Activated CD4-positive, alpha-beta T cell treated with anti-CD3 and anti-CD28 coated beads for 36 hours (primary cell): ENCODE data around the gene ACSF2. TPM values are rescaled to one million over a fixed set of nuclear protein-coding genes. Genes with fewer than 3 reads are reported as not detected.
"Not testable (repeated sequence)": the region's sequence is repeated elsewhere in the genome, so short reads cannot be mapped to it uniquely, and the experiment has no call there.

Experiments
- ATAC-seq: fragments of 200-7000 bp; cut with Tn5 transposase; one replicate; pipeline ENCODE4 v1.10.0; 2021; ENCODE audit warnings: mild to moderate bottlenecking, moderate library complexity
- CTCF ChIA-PET: fragments of 350-600 bp; sonication (Branson Sonifier 250); formaldehyde crosslinking; loops from one replicate; lab custom pipeline; 2021; ENCODE audit warnings: antibody characterized with exemption; lab: Charles Lee
- POLR2A ChIA-PET: fragments of 350-600 bp; sonication (Branson Sonifier 250); formaldehyde crosslinking; loops from one replicate; lab custom pipeline; 2021; ENCODE audit warnings: antibody characterized with exemption, inconsistent platforms; lab: Charles Lee
- DNase-seq: peaks from one replicate; pipeline ENCODE4 v3.0.0-alpha.2; 2020
- H3K27ac Mint-ChIP-seq: one replicate; pipeline ENCODE4 v1.8.0; 2021; ENCODE audit warnings: mixed read lengths
- H3K27me3 Mint-ChIP-seq: one replicate; pipeline ENCODE4 v1.8.0; 2021; ENCODE audit warnings: mixed read lengths
- H3K36me3 Mint-ChIP-seq: one replicate; pipeline ENCODE4 v1.8.0; 2021; ENCODE audit warnings: low read depth, mixed read lengths
- H3K4me1 Mint-ChIP-seq: one replicate; pipeline ENCODE4 v1.8.0; 2021; ENCODE audit warnings: mixed read lengths
- H3K4me3 Mint-ChIP-seq: one replicate; pipeline ENCODE4 v1.8.0; 2021; ENCODE audit warnings: mild to moderate bottlenecking, moderate library complexity, mixed read lengths
- H3K9me3 Mint-ChIP-seq: one replicate; pipeline ENCODE4 v1.8.0; 2021; ENCODE audit warnings: low read depth, mixed read lengths
- intact Hi-C, 2 experiments: fragments of 100-400 bp; cut with DNase I in 1 of 2; cut with micrococcal nuclease in 1 of 2; formaldehyde crosslinking; loops; one replicate each; pipeline versions ENCODE4 v1.14.2 to v1.15.1; 2022 to 2024; cut with DNase I, micrococcal nuclease
- total RNA-seq, 2 experiments: library from RNA; stranded (reverse); gene quantifications; one replicate each; pipeline ENCODE4 v1.2.3, GENCODE V29; 2021

Gene ACSF2
- total RNA-seq, 2 experiments from 2014 or later: 15.0 to 15.7 TPM

DNA sequence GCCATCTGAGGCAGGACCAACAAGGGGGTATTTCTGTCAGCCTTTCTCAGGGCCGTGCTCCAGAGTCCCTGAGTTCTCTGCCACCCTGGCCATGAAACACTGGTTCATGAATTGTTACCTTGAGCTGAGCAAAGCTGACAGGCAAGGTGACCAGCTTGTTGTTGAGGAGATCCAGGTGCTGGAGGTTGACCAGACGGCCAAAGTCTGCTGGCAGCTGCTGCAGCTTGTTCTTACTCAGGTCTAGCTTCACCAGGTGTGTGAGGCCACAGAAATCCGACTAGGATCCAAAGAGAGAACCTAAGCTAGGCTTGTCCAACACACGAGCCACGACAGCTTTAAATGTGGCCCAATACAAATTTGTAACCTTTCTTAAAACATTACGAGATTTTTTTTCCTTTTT is 33.4 kb upstream of the ACSF2 start:
- CTCF ChIA-PET: interaction anchor here (0.6 to 1.5 kb wide), 3 partner anchors 30 to 1451 kb away, joined by 3 to 6 read pairs (median 5); no protein-coding TSS in a partner anchor
- no peak overlapping the region for H3K27ac Mint-ChIP-seq
- POLR2A ChIA-PET: interaction anchor here (0.7 to 0.9 kb wide), 2 partner anchors 19 to 150 kb away, joined by 3 to 4 read pairs; no protein-coding TSS in a partner anchor
- H3K36me3 Mint-ChIP-seq: peaks cover 61% of the 10 kb centered on the region
- intact Hi-C loops: no loop called here
- DNase-seq (no peak), ATAC-seq (no peak)
- H3K4me1 Mint-ChIP-seq: peaks cover 30% of the 10 kb centered on the region
- no peaks in the 10 kb centered on the region for H3K27me3 Mint-ChIP-seq
- no peaks in the 10 kb centered on the region for H3K9me3 Mint-ChIP-seq
- no peak overlapping the region for H3K4me3 Mint-ChIP-seq

DNA sequence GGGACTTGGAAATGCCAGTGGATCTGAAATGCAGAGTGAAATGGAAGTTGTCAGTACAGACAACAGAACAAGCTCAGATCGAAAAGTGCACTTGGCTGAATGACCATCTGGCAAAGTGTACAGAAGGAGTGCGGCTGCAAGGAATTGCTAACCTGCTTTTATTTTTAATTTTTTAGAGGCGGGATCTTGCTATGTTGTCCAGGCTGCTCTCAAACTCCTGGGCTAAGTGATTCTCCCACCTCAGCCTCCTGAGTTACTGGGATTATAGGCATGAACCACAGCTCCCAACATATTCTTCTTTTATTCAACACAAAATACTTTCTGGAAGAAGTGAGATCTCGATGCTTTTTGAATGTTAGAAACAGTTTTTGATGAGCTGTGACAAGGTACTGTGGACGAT is 32.3 kb upstream of the ACSF2 start:
- ChIA-PET CTCF (interaction anchor here (0.9 to 1.5 kb wide), 2 partner anchors 14 to 31 kb away, joined by 3 to 6 read pairs; no protein-coding TSS in a partner anchor), POLR2A (interaction anchor here (0.8 kb wide), 1 partner anchor 30 kb away, joined by 10 read pairs; no protein-coding TSS in a partner anchor)
- Mint-ChIP-seq H3K36me3 (peaks cover 50% of the 10 kb centered on the region), H3K27ac (peak overlapping the region; percentile 37), H3K9me3 (no peaks in the 10 kb centered on the region), H3K27me3 (no peaks in the 10 kb centered on the region), H3K4me3 (no peak overlapping the region), H3K4me1 (peaks cover 33% of the 10 kb centered on the region)
- DNase-seq (no peak), ATAC-seq (no peak)
- intact Hi-C loops: no loop called here

DNA sequence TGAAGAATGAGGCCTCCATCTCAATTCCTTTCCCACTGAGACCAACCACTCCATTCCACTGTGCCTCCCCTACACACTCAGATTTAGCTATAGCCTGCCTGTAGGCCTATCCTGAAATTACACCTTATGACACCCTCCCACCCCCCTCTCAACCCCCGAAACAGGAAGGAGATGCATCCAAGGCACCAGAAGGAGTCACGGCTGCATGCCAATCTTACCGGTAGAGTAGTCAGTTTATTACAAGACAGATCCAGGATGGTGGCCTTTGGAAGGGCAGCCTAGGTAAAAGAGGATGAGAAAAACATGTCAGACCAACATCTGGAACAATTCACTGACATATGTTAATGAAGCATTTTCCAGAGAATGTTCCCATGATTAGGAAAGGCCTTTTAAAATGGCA is 31.3 kb upstream of the ACSF2 start:
- H3K4me3 Mint-ChIP-seq: peak overlapping the region; percentile 93
- no peaks in the 10 kb centered on the region for H3K27me3 Mint-ChIP-seq
- peaks cover 47% of the 10 kb centered on the region for H3K36me3 Mint-ChIP-seq
- no peak for DNase-seq
- H3K27ac Mint-ChIP-seq: peak overlapping the region; percentile 88
- peaks cover 33% of the 10 kb centered on the region for H3K4me1 Mint-ChIP-seq
- H3K9me3 Mint-ChIP-seq: no peaks in the 10 kb centered on the region
- intact Hi-C loops: loop anchor here in 1 of 2 experiments (5.0 kb wide), 1 partner anchor 32 kb away; no protein-coding TSS in a partner anchor
- ChIA-PET CTCF (interaction anchor here (0.9 kb wide), 1 partner anchor 15 kb away, joined by 3 read pairs; no protein-coding TSS in a partner anchor), POLR2A (interaction anchor here (0.8 kb wide), 1 partner anchor 31 kb away, joined by 10 read pairs; no protein-coding TSS in a partner anchor)
- no peak for ATAC-seq

GRCh38 chr17:50396261-50397110 is 29.5 kb upstream of the ACSF2 start:
- DNase-seq: peak; percentile 47
- ChIA-PET POLR2A (interaction anchor here (0.6 to 1.3 kb wide), 6 partner anchors 11 to 50 kb away, joined by 3 to 5 read pairs (median 4); partner anchors contain the start of gene XYLT2), CTCF (interaction anchor here (0.5 to 3.9 kb wide), 30 partner anchors 8 to 747 kb away, joined by 3 to 53 read pairs (median 4); partner anchors contain the start of genes ACSF2, CHAD, EME1 and MRPL27)
- intact Hi-C loops: loop anchor here (1.0 to 5.0 kb wide), 11 partner anchors 23 to 312 kb away; partner anchors contain the start of genes ACSF2 (in 1 of the 2), ANKRD40 (in 1 of the 2), EME1 (in 1 of the 2) and MRPL27 (in 1 of the 2)
- Mint-ChIP-seq H3K27me3 (no peaks in the 10 kb centered on the region), H3K36me3 (peaks cover 37% of the 10 kb centered on the region), H3K4me3 (peak overlapping the region; percentile 93), H3K9me3 (no peaks in the 10 kb centered on the region), H3K4me1 (peaks cover 33% of the 10 kb centered on the region), H3K27ac (peak overlapping the region; percentile 88)
- peak; percentile 51 for ATAC-seq

GRCh38 chr17:50397111-50397918 is 28.7 kb upstream of the ACSF2 start, which contains the start of gene LRRC59:
TSS of gene LRRC59 (minus strand) at chr17:50397523. CDS start at chr17:50397317, 206 bp downstream.
- CTCF ChIA-PET: interaction anchor here (0.5 to 3.9 kb wide), 40 partner anchors 9 to 746 kb away, joined by 3 to 53 read pairs (median 4); partner anchors contain the start of genes ACSF2, CHAD, EME1 and MRPL27
- POLR2A ChIA-PET: interaction anchor here (0.7 to 1.3 kb wide), 10 partner anchors 12 to 81 kb away, joined by 3 to 5 read pairs (median 4); partner anchors contain the start of gene XYLT2
- no peaks in the 10 kb centered on the region for H3K9me3 Mint-ChIP-seq
- H3K4me3 Mint-ChIP-seq: peak within 1 kb of the TSS; percentile 93
- intact Hi-C loops: loop anchor here (1.0 to 5.0 kb wide), 11 partner anchors 24 to 311 kb away; partner anchors contain the start of genes ACSF2 (in 1 of the 2), ANKRD40 (in 1 of the 2), EME1 (in 1 of the 2) and MRPL27 (in 1 of the 2)
- DNase-seq (peak; percentile 95), ATAC-seq (peak; percentile 95)
- no peaks in the 10 kb centered on the region for H3K27me3 Mint-ChIP-seq
- H3K27ac Mint-ChIP-seq: peak within 1 kb of the TSS; percentile 88
- H3K4me1 Mint-ChIP-seq: peaks cover 33% of the 10 kb centered on the region
- H3K36me3 Mint-ChIP-seq: peaks cover 34% of the 10 kb centered on the region

GRCh38 chr17:50397919-50398285 is 28.1 kb upstream of the ACSF2 start:
- Mint-ChIP-seq H3K36me3 (peaks cover 29% of the 10 kb centered on the region), H3K9me3 (no peaks in the 10 kb centered on the region), H3K4me1 (peaks cover 33% of the 10 kb centered on the region), H3K27me3 (no peaks in the 10 kb centered on the region), H3K4me3 (peak overlapping the region; percentile 93), H3K27ac (peak overlapping the region; percentile 70)
- DNase-seq (no peak), ATAC-seq (no peak)
- CTCF ChIA-PET: interaction anchor here (0.5 to 3.9 kb wide), 35 partner anchors 9 to 547 kb away, joined by 3 to 53 read pairs (median 4); partner anchors contain the start of genes ACSF2, EME1, MRPL27 and RSAD1
- intact Hi-C loops: loop anchor here (1.0 to 5.0 kb wide), 11 partner anchors 23 to 310 kb away; partner anchors contain the start of genes ACSF2 (in 1 of the 2), ANKRD40 (in 1 of the 2), EME1 (in 1 of the 2) and MRPL27 (in 1 of the 2)
- POLR2A ChIA-PET: interaction anchor here (0.7 to 1.2 kb wide), 8 partner anchors 13 to 80 kb away, joined by 3 to 5 read pairs (median 4); partner anchors contain the start of gene XYLT2

- CTCF ChIA-PET: interaction anchor here (0.6 to 3.9 kb wide), 14 partner anchors 9 to 166 kb away, joined by 3 to 53 read pairs (median 8); partner anchors contain the start of genes ACSF2, EME1, MRPL27 and RSAD1
- ATAC-seq, POLR2A ChIA-PET, H3K27me3 Mint-ChIP-seq, H3K9me3 Mint-ChIP-seq, DNase-seq, H3K27ac Mint-ChIP-seq, H3K4me3 Mint-ChIP-seq: not testable (repeated sequence)
- H3K4me1 Mint-ChIP-seq: peaks cover 29% of the 10 kb centered on the region
- intact Hi-C loops: loop anchor here in 1 of 2 experiments (5.0 kb wide), 1 partner anchor 36 kb away; no protein-coding TSS in a partner anchor
- H3K36me3 Mint-ChIP-seq: peaks cover 22% of the 10 kb centered on the region
These were observed 27.3 kb upstream of the ACSF2 start for GRCh38 chr17:50398672-50399071.

DNA sequence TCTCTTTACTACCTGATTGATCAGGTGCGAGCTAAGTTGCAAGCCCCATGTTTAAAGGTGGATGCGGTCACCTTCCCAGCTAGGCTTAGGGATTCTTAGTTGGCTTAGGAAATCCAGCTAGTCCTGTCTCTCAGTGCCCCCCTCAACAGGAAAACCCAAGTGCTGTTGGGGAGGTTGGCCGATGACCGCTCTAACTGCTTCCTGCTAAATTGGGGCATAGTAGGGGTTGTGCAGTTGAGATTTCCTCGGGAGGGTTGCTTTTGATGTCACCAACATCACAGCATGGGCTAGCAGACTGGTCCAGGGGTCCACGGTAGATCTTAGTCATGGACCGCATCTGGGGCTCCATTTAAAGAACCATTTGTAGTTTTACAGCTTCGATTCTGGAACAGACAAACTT is 26.4 kb upstream of the ACSF2 start:
- H3K9me3 Mint-ChIP-seq, ATAC-seq, H3K27ac Mint-ChIP-seq, H3K27me3 Mint-ChIP-seq, H3K4me3 Mint-ChIP-seq, POLR2A ChIA-PET: not testable (repeated sequence)
- Mint-ChIP-seq H3K4me1 (peaks cover 23% of the 10 kb centered on the region), H3K36me3 (peaks cover 13% of the 10 kb centered on the region)
- CTCF ChIA-PET: interaction anchor here (1.3 to 3.9 kb wide), 2 partner anchors 37 to 50 kb away, joined by 4 to 53 read pairs; no protein-coding TSS in a partner anchor
- peak; percentile 13 for DNase-seq
- intact Hi-C loops: loop anchor here in 1 of 2 experiments (5.0 kb wide), 1 partner anchor 37 kb away; no protein-coding TSS in a partner anchor

- H3K27me3 Mint-ChIP-seq, intact Hi-C loops, POLR2A ChIA-PET, H3K27ac Mint-ChIP-seq, H3K4me3 Mint-ChIP-seq, H3K36me3 Mint-ChIP-seq, H3K4me1 Mint-ChIP-seq, H3K9me3 Mint-ChIP-seq, ATAC-seq, DNase-seq: not testable (repeated sequence)
- CTCF ChIA-PET: interaction anchor here (0.7 to 1.2 kb wide), 2 partner anchors 23 to 30 kb away, joined by 3 read pairs; no protein-coding TSS in a partner anchor
These were observed 20.7 kb upstream of the ACSF2 start for GRCh38 chr17:50405351-50405750.

GRCh38 chr17:50406578-50406977 is 19.4 kb upstream of the ACSF2 start:
- DNase-seq (no peak), ATAC-seq (no peak)
- H3K9me3 Mint-ChIP-seq: no peaks in the 10 kb centered on the region
- ChIA-PET POLR2A (no interaction called here), CTCF (interaction anchor here (0.6 to 2.4 kb wide), 3 partner anchors 9 to 729 kb away, joined by 3 to 15 read pairs (median 4); partner anchors contain the start of genes LRRC59 and SPOP)
- H3K27me3 Mint-ChIP-seq: peaks cover 9% of the 10 kb centered on the region
- H3K4me1 Mint-ChIP-seq: no peaks in the 10 kb centered on the region
- intact Hi-C loops: no loop called here
- no peak overlapping the region for H3K4me3 Mint-ChIP-seq
- H3K27ac Mint-ChIP-seq: no peak overlapping the region
- H3K36me3 Mint-ChIP-seq: no peaks in the 10 kb centered on the region
